ENCODE data around the gene PLEKHF1. TPM values are rescaled to one million over a fixed set of nuclear protein-coding genes. Genes with fewer than 3 reads are reported as not detected.

PLEKHF1 gene
- 1.1 TPM for polyA plus RNA-seq (2013)

GRCh38 chr19:29665215-29665825, at the start of gene PLEKHF1:
PLEKHF1 (plus strand) TSS chr19:29665461; CDS start chr19:29673840, 8,379 bp downstream.
- no peak within 1 kb of the TSS for H3K27ac ChIP-seq (ENCODE audit: insufficient read depth in 1 of 2, low read depth in 1 of 2, low read length in 2 of 2, poor library complexity in 1 of 2, severe bottlenecking in 2 of 2)
- 0% methylated on average over 68 of the region's 75 CpGs for WGBS (ENCODE audit: insufficient coverage)
- no peaks in the 10 kb centered on the region for H3K27me3 ChIP-seq (replicated peaks in 2 of 5; ENCODE audit: control insufficient read depth in 4 of 5, insufficient read depth in 5 of 5, low read length in 4 of 5)
- ChIA-PET CTCF (interaction anchor here (0.7 to 10.6 kb wide), 11 partner anchors 14 to 65 kb away, joined by 3 to 93 read pairs (median 4); partner anchors contain the start of genes C19orf12 and POP4), POLR2A (no interaction called here)
- peaks cover 0 to 47% (median 37%) of the 10 kb centered on the region in 4 experiments for H3K4me1 ChIP-seq (ENCODE audit: control extremely low read depth in 1 of 4, control insufficient read depth in 4 of 4, insufficient read depth in 4 of 4, low read length in 3 of 4)
- peak within 1 kb of the TSS; percentile 56 to 87 (median 80) for H3K4me3 ChIP-seq (ENCODE audit: control insufficient read depth in 1 of 7, extremely low read depth in 1 of 7, insufficient read depth in 4 of 7, low read depth in 2 of 7, low read length in 6 of 7)
- peak; percentile 68 to 82 (median 77) for DNase-seq
- no peaks in the 10 kb centered on the region for H3K9me3 ChIP-seq (ENCODE audit: control extremely low read depth in 1 of 5, control insufficient read depth in 4 of 5, insufficient read depth in 2 of 5, low read depth in 1 of 5, low read length in 4 of 5)
- H3K36me3 ChIP-seq (ENCODE audit: control insufficient read depth in 4 of 4, insufficient read depth in 4 of 4, low read length in 3 of 4) = no peaks in the 10 kb centered on the region

- H3K4me3 ChIP-seq (ENCODE audit: control insufficient read depth in 1 of 7, extremely low read depth in 1 of 7, insufficient read depth in 4 of 7, low read depth in 2 of 7, low read length in 6 of 7) = no peak overlapping the region
- POLR2A ChIA-PET = no interaction called here
- H3K4me1 ChIP-seq (ENCODE audit: control extremely low read depth in 1 of 4, control insufficient read depth in 4 of 4, insufficient read depth in 4 of 4, low read length in 3 of 4) = peaks cover 0 to 22% (median 8%) of the 10 kb centered on the region in 4 experiments
- CTCF ChIA-PET = no interaction called here
- no peaks in the 10 kb centered on the region for H3K27me3 ChIP-seq (replicated peaks in 2 of 5; ENCODE audit: control insufficient read depth in 4 of 5, insufficient read depth in 5 of 5, low read length in 4 of 5)
- no peaks in the 10 kb centered on the region for H3K9me3 ChIP-seq (ENCODE audit: control extremely low read depth in 1 of 5, control insufficient read depth in 4 of 5, insufficient read depth in 2 of 5, low read depth in 1 of 5, low read length in 4 of 5)
- WGBS (ENCODE audit: insufficient coverage) = 96% methylated on average over 10 of the region's 10 CpGs
- peaks cover 13 to 56% (median 42%) of the 10 kb centered on the region in 4 experiments for H3K36me3 ChIP-seq (ENCODE audit: control insufficient read depth in 4 of 4, insufficient read depth in 4 of 4, low read length in 3 of 4)
- DNase-seq = no peak
- no peak overlapping the region for H3K27ac ChIP-seq (ENCODE audit: insufficient read depth in 1 of 2, low read depth in 1 of 2, low read length in 2 of 2, poor library complexity in 1 of 2, severe bottlenecking in 2 of 2)
These were observed 49.3 kb upstream of the PLEKHF1 start for GRCh38 chr19:29615891-29616425.

- no peaks in the 10 kb centered on the region for H3K9me3 ChIP-seq (ENCODE audit: control extremely low read depth in 1 of 5, control insufficient read depth in 4 of 5, insufficient read depth in 2 of 5, low read depth in 1 of 5, low read length in 4 of 5)
- ChIA-PET POLR2A (no interaction called here), CTCF (interaction anchor here (1.1 kb wide), 1 partner anchor 95 kb away, joined by 3 read pairs; no protein-coding TSS in a partner anchor)
- H3K4me3 ChIP-seq (ENCODE audit: control insufficient read depth in 1 of 7, extremely low read depth in 1 of 7, insufficient read depth in 4 of 7, low read depth in 2 of 7, low read length in 6 of 7) = no peak overlapping the region
- H3K36me3 ChIP-seq (ENCODE audit: control insufficient read depth in 4 of 4, insufficient read depth in 4 of 4, low read length in 3 of 4) = peaks cover 12 to 52% (median 39%) of the 10 kb centered on the region in 4 experiments
- no peak overlapping the region for H3K27ac ChIP-seq (ENCODE audit: insufficient read depth in 1 of 2, low read depth in 1 of 2, low read length in 2 of 2, poor library complexity in 1 of 2, severe bottlenecking in 2 of 2)
- no peak for DNase-seq
- no peaks in the 10 kb centered on the region for H3K27me3 ChIP-seq (replicated peaks in 2 of 5; ENCODE audit: control insufficient read depth in 4 of 5, insufficient read depth in 5 of 5, low read length in 4 of 5)
- peaks cover 0 to 24% (median 9%) of the 10 kb centered on the region in 4 experiments for H3K4me1 ChIP-seq (ENCODE audit: control extremely low read depth in 1 of 4, control insufficient read depth in 4 of 4, insufficient read depth in 4 of 4, low read length in 3 of 4)
- 95% methylated on average over 16 of the region's 16 CpGs for WGBS (ENCODE audit: insufficient coverage)
These were observed 48.7 kb upstream of the PLEKHF1 start for GRCh38 chr19:29616541-29616940.

- H3K9me3 ChIP-seq (ENCODE audit: control extremely low read depth in 1 of 5, control insufficient read depth in 4 of 5, insufficient read depth in 2 of 5, low read depth in 1 of 5, low read length in 4 of 5) = no peaks in the 10 kb centered on the region
- H3K4me3 ChIP-seq (ENCODE audit: control insufficient read depth in 1 of 7, extremely low read depth in 1 of 7, insufficient read depth in 4 of 7, low read depth in 2 of 7, low read length in 6 of 7) = no peak overlapping the region
- H3K4me1 ChIP-seq (ENCODE audit: control extremely low read depth in 1 of 4, control insufficient read depth in 4 of 4, insufficient read depth in 4 of 4, low read length in 3 of 4) = peaks cover 0 to 35% (median 18%) of the 10 kb centered on the region in 4 experiments
- H3K27me3 ChIP-seq (replicated peaks in 2 of 5; ENCODE audit: control insufficient read depth in 4 of 5, insufficient read depth in 5 of 5, low read length in 4 of 5) = no peaks in the 10 kb centered on the region
- ChIA-PET CTCF (interaction anchor here (1.1 to 4.8 kb wide), 5 partner anchors 8 to 94 kb away, joined by 3 to 44 read pairs (median 4); no protein-coding TSS in a partner anchor), POLR2A (no interaction called here)
- 97% methylated on average over 11 of the region's 16 CpGs for WGBS (ENCODE audit: insufficient coverage)
- H3K36me3 ChIP-seq (ENCODE audit: control insufficient read depth in 4 of 4, insufficient read depth in 4 of 4, low read length in 3 of 4) = peaks cover 7 to 41% (median 30%) of the 10 kb centered on the region in 4 experiments
- H3K27ac ChIP-seq (ENCODE audit: insufficient read depth in 1 of 2, low read depth in 1 of 2, low read length in 2 of 2, poor library complexity in 1 of 2, severe bottlenecking in 2 of 2) = no peak overlapping the region
- DNase-seq = no peak
These were observed 47.6 kb upstream of the PLEKHF1 start for GRCh38 chr19:29617366-29618266.

- H3K27me3 ChIP-seq (replicated peaks in 2 of 5; ENCODE audit: control insufficient read depth in 4 of 5, insufficient read depth in 5 of 5, low read length in 4 of 5) = no peaks in the 10 kb centered on the region
- CTCF ChIA-PET = interaction anchor here (1.0 to 4.8 kb wide), 4 partner anchors 8 to 92 kb away, joined by 3 to 44 read pairs (median 5); no protein-coding TSS in a partner anchor
- H3K36me3 ChIP-seq (ENCODE audit: control insufficient read depth in 4 of 4, insufficient read depth in 4 of 4, low read length in 3 of 4) = peaks cover 4 to 33% (median 22%) of the 10 kb centered on the region in 4 experiments
- no peak overlapping the region for H3K4me3 ChIP-seq (ENCODE audit: control insufficient read depth in 1 of 7, extremely low read depth in 1 of 7, insufficient read depth in 4 of 7, low read depth in 2 of 7, low read length in 6 of 7)
- WGBS (ENCODE audit: insufficient coverage) = 81% methylated on average over 4 of the region's 7 CpGs
- H3K4me1 ChIP-seq (ENCODE audit: control extremely low read depth in 1 of 4, control insufficient read depth in 4 of 4, insufficient read depth in 4 of 4, low read length in 3 of 4) = peaks cover 0 to 38% (median 21%) of the 10 kb centered on the region in 4 experiments
- no peaks in the 10 kb centered on the region for H3K9me3 ChIP-seq (ENCODE audit: control extremely low read depth in 1 of 5, control insufficient read depth in 4 of 5, insufficient read depth in 2 of 5, low read depth in 1 of 5, low read length in 4 of 5)
- DNase-seq = no peak
- POLR2A ChIA-PET = interaction anchor here (0.6 kb wide), 1 partner anchor 12 kb away, joined by 3 read pairs; the partner anchor contains the start of gene POP4
- H3K27ac ChIP-seq (ENCODE audit: insufficient read depth in 1 of 2, low read depth in 1 of 2, low read length in 2 of 2, poor library complexity in 1 of 2, severe bottlenecking in 2 of 2) = no peak overlapping the region
These were observed 46.8 kb upstream of the PLEKHF1 start for GRCh38 chr19:29618434-29618833.

- ChIA-PET POLR2A (interaction anchor here (0.6 kb wide), 1 partner anchor 13 kb away, joined by 3 read pairs; the partner anchor contains the start of gene POP4), CTCF (interaction anchor here (1.0 to 4.8 kb wide), 5 partner anchors 9 to 91 kb away, joined by 3 to 44 read pairs (median 5); no protein-coding TSS in a partner anchor)
- DNase-seq = no peak
These were observed 46.4 kb upstream of the PLEKHF1 start for GRCh38 chr19:29618871-29619270.

More at GRCh38 chr19:29618871-29619270, 46.4 kb upstream of the PLEKHF1 start:
- no peaks in the 10 kb centered on the region for H3K27me3 ChIP-seq (replicated peaks in 2 of 5; ENCODE audit: control insufficient read depth in 4 of 5, insufficient read depth in 5 of 5, low read length in 4 of 5)
- H3K9me3 ChIP-seq (ENCODE audit: control extremely low read depth in 1 of 5, control insufficient read depth in 4 of 5, insufficient read depth in 2 of 5, low read depth in 1 of 5, low read length in 4 of 5) = no peaks in the 10 kb centered on the region
- peaks cover 1 to 29% (median 19%) of the 10 kb centered on the region in 4 experiments for H3K36me3 ChIP-seq (ENCODE audit: control insufficient read depth in 4 of 4, insufficient read depth in 4 of 4, low read length in 3 of 4)
- peaks cover 0 to 42% (median 21%) of the 10 kb centered on the region in 4 experiments for H3K4me1 ChIP-seq (ENCODE audit: control extremely low read depth in 1 of 4, control insufficient read depth in 4 of 4, insufficient read depth in 4 of 4, low read length in 3 of 4)
- H3K4me3 ChIP-seq (ENCODE audit: control insufficient read depth in 1 of 7, extremely low read depth in 1 of 7, insufficient read depth in 4 of 7, low read depth in 2 of 7, low read length in 6 of 7) = no peak overlapping the region
- WGBS (ENCODE audit: insufficient coverage) = 95% methylated on average over 7 of the region's 7 CpGs
- H3K27ac ChIP-seq (ENCODE audit: insufficient read depth in 1 of 2, low read depth in 1 of 2, low read length in 2 of 2, poor library complexity in 1 of 2, severe bottlenecking in 2 of 2) = no peak overlapping the region
